ENCODE results near the gene RCN1.

- no peak for TF ChIP-seq CTCF (IDR thresholded peaks at IDR 0.05)
- no peak for TF ChIP-seq POLR2A (IDR thresholded peaks at IDR 0.05)
Measured at GRCh38 chr11:32148895-32149294, 58.0 kb downstream of the RCN1 start.
